ENCODE measurements around the gene ATP4B.
"Not testable (repeated sequence)": the region's sequence is repeated elsewhere in the genome, so short reads cannot be mapped to it uniquely, and the experiment has no call there.

Gene ATP4B

GRCh38 chr13:113638806-113639205, 19.2 kb downstream of the ATP4B start:
- DNase-seq = no peak

- no peak for DNase-seq
These were observed 19.7 kb downstream of the ATP4B start for GRCh38 chr13:113638173-113638746.

GRCh38 chr13:113637262-113638160, 20.5 kb downstream of the ATP4B start:
- no peak for DNase-seq

GRCh38 chr13:113636266-113636963, 21.6 kb downstream of the ATP4B start:
- DNase-seq = no peak

- DNase-seq = no peak
These were observed 22.3 kb downstream of the ATP4B start for GRCh38 chr13:113635709-113636108.

GRCh38 chr13:113635048-113635420, 23.0 kb downstream of the ATP4B start:
- DNase-seq = no peak

GRCh38 chr13:113634279-113635047, 23.5 kb downstream of the ATP4B start:
- DNase-seq = no peak

- DNase-seq = no peak
These were observed 24.5 kb downstream of the ATP4B start for GRCh38 chr13:113633485-113633873.

GRCh38 chr13:113632706-113633484, 25.1 kb downstream of the ATP4B start:
- no peak for DNase-seq

- no peak for DNase-seq
These were observed 26.5 kb downstream of the ATP4B start for GRCh38 chr13:113631341-113632095.

GRCh38 chr13:113630804-113631203, 27.2 kb downstream of the ATP4B start:
- DNase-seq = no peak

GRCh38 chr13:113630296-113630695, 27.7 kb downstream of the ATP4B start:
- no peak for DNase-seq

GRCh38 chr13:113629866-113630265, 28.1 kb downstream of the ATP4B start:
- no peak for DNase-seq

- no peak for DNase-seq
These were observed 29.4 kb downstream of the ATP4B start for GRCh38 chr13:113628291-113629270.

- DNase-seq = no peak
These were observed 30.9 kb downstream of the ATP4B start for GRCh38 chr13:113627136-113627535.

GRCh38 chr13:113625965-113626721, 31.9 kb downstream of the ATP4B start:
- no peak for DNase-seq

GRCh38 chr13:113624640-113625304, 33.2 kb downstream of the ATP4B start:
- DNase-seq = not testable (repeated sequence)

- no peak for DNase-seq
These were observed 33.8 kb downstream of the ATP4B start for GRCh38 chr13:113624235-113624587.
